Amygdala (tissue), 56 donors: ENCODE measurements around the gene PTPRA.
"Not testable (repeated sequence)": the region's sequence is repeated elsewhere in the genome, so short reads cannot be mapped to it uniquely, and the experiment has no call there.

ENCODE experiments used
- DNase-seq, 56 donors: peaks; one replicate each; lab custom pipeline; 2025; lab: John Stamatoyannopoulos, UW

Gene PTPRA

DNA sequence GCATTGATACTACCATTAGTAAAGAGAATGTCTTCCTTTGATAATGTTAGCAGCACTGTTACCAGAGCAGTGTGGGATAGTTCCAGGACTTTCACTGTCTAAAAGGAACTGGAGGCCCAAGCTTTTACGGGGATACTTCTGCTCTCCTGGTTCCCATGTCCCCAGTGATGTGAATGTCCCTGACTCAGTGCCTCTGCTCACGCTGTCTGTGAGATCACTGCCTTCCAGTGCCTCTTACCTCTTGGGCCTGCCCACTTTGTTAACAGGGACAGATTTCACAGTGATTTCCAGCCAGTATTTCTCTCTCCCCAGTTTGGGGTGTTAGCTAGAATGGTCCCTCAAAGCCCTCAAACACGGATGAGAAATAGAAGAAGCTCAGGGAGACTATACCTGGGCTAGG, 14.4 kb downstream of the PTPRA start:
- DNase-seq: no peak

DNA sequence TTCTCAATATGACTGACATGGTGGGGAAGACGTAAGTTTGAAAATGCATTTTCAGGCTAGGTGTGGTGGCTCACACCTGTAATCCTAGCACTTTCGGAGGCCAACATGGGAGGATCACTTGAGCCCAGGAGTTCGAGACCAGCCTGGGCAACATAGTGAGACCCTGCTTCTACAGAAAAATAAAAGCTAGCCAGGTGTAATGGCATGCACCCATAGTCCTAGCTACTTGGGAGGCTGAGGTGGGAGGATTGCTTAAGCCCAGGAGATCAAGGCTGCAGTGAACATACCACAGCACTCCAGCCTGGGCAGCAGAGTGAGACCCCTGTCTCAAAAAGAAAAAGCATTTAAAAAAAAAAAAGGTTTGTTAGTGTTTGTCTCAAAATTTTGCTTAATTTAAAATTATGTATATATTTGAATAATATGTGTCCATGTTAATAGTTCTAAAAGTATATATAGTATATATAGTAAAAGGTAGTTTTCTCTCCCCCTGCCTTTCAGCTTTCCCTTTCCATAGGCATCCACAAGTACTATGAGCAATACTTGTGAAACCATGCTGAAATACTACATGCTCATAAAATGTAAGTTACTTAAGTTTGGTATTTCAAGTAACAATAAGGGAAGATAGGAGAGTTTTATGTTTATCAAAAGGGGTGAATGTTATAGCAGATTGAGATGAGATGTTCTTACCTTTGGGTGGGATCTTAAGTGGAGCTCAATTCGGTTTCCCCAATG, 15.1 kb downstream of the PTPRA start:
- DNase-seq: no peak

DNA sequence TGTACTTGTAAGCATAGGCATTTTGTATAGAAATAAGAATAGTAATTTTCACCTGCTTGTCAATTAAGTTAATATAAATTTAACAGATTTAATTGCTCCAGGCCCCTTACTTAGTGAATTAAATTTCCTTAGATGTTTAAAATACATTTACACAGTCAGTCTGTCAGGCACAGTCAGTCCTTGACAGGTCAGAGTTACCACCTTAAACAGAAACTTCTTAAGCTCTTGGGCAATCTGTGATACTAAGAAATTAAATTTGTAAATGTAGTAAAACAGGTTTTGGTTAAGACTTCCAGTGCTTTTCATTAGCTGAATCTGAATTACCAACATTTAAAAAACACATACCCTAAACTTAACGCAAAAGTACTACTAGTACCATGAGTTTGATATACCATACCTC, 15.9 kb downstream of the PTPRA start:
- DNase-seq: no peak

DNA sequence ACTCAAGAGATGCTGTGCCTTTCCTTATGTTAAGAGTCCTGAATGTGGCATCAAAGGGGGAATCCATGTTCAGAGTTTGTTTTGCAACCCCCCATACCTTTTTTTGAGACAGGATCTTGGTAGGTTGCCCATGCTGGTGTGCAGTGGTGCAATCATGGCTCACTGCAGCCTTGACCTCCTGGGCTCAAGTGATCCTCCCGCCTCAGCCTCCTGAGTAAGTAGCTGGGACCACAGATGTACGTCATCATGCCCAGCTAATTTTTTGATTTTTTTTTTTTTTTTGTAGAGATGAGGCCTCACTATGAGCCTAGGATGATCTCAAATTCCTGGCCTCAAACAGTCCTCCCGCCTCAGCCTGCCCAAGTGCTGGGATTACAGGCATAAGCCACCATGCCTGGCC, 16.5 kb downstream of the PTPRA start:
- DNase-seq: no peak

DNA sequence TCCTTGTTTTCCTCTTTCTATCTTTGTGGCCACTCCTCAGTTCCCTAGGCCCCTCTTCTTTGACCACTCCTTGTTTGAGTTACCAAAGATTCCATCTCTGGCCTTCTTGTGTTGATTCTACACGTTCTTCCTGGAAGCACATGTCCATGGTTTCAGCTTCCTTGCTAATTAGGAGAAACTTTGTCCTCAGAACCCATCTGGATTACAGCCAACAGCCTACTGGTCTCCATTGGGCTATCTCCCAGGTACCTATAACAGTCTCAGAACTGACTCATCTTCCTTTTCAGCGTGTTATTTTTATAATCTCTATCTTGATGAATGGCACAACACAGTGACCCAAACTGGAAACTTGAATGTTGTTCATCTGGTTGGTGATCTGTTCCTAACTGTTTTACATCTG, 17.5 kb downstream of the PTPRA start:
- no peak for DNase-seq

DNA sequence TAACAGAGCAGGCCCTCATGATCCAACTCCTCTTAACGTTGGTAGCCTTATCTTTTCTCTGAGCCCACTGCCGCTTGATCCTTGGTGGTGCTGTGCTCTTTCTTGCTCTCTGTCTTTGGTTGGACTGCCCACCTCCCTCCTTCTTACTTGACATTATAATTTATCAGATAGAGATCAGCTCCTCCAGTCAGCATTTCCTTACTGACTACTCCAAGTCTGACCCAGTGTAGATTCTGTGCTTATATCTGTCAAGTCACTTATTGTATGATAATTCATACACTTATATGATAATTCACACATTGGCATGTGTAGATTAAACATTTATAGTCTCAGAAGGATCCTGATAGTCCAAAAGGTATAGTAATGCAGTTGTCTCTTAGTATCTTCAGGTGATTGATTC, 18.1 kb downstream of the PTPRA start:
- no peak for DNase-seq

DNA sequence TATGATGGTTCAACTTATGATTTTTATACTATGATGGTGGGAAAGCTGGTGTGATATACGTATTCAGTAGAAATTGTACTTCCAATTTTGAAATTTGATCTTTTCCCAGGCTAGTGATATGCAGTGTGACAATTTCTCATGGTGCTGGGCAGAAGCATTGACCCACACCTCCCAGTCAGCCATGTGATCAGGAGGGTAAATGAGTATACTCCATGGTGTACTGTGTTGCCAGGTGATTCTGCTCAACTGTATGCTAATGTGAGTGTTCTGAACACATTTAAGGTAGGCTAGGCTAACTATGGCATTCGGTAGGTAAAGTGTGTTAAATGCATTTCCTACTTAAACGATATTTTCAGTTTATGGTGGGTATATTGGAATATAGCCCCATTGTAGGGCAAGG, 19.1 kb downstream of the PTPRA start:
- DNase-seq: no peak

DNA sequence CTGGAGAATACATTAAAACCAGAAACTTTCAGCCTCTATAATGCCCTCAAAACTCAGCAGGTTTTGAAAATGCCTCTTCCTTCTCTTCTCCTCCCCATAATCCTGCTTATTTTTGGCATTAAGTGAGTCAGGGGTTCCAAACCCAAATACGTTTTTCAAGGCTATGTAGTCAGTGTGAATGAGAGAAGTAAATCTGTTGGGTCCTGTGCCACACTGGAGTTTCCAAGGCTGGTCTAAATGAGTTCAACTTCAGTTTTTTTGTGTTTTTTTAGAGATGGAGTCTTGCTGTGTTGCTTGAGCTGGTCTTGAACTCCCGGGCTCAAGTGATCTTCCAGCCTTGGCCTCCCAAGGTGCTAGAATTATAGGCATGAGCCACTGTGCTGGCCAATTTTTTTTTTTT, 20.9 kb downstream of the PTPRA start:
- no peak for DNase-seq

DNA sequence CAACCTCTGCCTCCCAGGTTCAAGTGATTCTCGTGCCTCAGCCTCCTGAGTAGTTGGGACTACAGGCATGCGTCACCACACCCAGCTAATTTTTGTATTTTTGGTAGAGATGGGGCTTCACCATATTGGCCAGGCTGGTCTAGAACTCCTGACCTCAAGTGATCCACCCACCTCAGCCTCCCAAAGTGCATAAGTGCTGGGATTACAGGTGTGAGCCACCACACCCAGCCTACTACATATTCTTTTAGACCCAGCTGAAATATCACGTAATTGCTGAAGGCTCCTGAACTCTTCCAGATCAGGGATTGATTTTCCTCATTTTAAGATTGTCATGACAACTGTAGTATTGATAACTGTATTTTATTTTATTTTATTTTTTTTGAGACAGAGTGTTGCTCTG, 21.9 kb downstream of the PTPRA start:
- not testable (repeated sequence) for DNase-seq

DNA sequence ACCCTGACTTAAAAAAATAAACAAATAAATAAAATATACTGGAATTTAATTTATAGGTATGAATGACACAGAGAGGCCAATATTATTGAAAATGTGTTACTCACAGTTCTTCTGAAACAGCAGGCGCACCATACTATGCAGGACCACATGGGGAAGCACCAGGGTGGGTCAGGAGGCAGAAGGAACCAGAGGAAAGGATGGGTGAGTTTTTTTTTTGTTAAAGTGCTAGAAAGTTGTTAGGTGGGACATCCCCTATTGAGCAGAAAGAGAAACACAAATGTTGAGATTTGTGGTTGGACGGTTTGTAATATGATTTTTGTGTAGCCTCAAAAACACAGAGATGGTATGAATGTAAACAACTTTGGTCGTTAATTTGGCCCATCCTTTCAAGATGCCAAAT, 26.0 kb downstream of the PTPRA start:
- no peak for DNase-seq

DNA sequence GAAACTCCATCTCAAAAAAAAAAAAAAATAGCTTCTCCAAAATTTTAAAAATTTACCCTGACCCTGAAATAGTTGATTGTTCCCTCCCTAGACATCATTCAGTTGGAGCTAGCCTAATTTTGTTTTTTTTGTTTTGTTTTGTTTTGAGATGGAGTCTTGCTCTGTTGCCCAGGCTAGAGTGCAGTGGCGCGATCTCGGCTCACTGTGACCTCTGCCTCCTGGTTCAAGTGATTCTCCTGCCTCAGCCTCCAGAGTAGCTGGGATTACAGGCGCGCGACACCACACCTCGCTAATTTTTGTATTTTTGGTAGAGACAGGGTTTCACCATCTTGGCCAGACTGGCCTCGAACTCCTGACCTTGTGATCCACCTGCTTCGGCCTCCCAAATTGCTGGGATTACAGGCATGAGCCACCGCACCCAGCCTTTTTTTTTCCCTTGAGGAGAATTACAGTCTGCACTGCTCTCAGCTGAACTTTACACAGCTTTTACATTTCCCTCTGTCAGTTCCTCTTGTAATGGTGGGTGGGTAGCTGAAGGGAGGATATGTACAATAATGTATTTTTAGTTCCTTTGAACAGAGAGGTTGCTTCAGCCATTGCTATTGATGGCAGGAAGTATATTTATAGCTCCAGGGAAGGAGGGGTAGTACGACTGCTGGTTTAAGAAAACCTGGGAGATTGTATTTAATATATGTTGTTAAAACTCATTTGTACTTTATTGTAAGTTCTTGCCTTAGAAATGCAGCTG, 27.7 kb downstream of the PTPRA start:
- no peak for DNase-seq

DNA sequence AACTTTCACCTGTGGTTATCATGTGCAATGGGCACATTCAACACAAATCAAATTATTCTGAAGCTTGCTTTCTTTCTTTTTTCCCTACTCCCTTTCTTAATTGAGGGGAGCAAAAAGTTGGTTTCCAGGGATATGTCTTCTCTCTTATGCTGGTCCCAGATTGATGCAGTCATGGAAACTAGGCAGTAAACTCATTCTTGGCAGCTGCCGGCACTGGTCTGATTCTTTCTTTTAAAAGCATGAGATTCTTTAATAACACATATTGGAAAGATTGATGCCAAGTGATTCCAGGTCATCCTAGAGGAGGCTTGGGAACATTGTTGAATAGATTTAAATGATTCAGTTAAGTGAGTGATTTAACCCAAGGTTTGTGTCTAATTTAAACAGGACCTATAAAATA, 29.0 kb downstream of the PTPRA start:
- DNase-seq: peak in 6 of 56 donors; percentile 1 to 35 (median 14)

DNA sequence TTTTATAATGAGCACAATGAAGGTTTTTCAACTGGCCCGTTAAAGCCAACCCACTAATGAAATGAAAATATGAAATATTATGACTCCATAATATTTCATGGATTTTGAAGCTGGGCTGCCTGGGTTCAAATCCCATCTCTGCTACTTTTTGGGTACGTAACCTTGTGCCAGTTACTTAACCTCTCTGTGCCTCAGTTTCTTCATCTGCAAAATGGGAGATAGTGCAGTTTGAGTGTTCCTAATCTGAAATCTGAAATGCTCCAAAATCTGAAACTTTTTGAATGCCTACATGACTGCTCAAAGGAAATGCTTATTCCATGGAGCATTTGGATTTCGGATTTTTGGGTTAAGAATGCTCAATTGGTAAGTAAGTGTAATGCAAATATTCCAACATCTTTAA, 29.5 kb downstream of the PTPRA start:
- no peak for DNase-seq

DNA sequence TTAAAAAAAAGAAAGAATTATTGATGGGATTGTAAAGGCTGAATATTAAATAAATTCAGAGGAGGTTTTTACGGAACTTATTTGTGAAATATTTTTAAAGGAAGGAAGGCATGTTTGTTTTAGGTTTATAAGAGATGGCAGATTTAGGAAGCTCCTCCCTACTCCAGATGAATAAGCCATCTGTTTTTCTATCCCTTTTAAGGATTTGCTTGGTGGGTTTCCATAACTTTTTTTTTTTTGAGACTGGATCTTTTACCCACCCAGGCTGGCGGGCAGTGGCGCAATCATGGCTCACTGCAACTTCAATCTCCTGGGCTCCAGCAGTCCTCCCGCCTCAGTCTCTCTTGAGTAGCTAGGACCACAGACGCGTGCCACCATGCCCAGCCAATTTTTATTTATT, 30.4 kb downstream of the PTPRA start:
- DNase-seq: no peak

DNA sequence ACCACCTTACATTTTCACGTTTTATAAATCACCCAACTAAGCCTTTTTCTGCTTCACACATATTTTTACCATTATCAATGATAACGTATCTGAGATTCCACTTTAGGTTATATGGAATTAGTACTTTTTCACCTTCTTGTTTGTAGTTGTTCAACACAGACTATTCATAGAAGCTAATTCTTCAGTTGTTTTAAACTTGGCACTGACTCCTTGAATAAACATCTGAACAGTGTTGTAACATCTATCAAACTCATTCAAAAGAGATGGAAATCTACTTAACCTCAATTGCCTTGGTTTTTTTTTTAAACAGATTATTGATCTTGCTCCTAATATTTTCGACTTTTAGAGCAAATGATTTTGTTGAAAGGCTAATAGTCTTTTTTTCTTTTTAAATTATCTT, 34.2 kb downstream of the PTPRA start:
- DNase-seq: no peak

DNA sequence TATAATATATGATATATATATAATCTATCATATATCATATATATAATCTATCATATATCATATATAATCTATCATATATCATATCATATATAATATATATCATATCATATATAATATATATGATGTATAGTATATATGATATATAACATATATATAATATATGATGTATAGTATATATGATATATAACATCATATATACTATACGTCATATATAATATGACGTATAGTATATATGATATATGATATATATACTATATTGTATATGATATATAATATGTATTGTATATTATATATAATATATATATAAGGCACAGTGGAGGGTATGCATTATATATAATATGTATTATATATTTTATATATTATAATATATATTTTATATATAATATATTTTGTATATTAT, 36.7 kb downstream of the PTPRA start:
- no peak for DNase-seq

DNA sequence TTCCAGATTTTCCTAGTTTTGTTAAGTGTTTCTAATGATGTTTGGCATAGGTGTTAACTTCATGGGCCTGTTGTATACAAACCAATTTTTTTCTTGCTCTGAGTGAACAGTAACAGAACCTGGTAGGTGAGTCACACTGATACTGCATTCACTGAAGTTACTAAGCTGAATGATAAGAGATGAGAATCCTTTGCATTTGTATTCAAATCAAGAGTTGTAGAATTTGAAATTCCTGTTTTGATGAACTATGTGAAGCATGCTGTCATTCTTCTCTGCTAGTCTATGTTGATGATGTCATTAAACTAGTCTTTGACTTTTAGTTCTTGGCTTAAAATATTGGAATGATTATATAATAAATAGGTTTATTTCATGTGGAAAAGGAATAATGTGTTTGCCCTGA, 37.9 kb downstream of the PTPRA start:
- DNase-seq: no peak

DNA sequence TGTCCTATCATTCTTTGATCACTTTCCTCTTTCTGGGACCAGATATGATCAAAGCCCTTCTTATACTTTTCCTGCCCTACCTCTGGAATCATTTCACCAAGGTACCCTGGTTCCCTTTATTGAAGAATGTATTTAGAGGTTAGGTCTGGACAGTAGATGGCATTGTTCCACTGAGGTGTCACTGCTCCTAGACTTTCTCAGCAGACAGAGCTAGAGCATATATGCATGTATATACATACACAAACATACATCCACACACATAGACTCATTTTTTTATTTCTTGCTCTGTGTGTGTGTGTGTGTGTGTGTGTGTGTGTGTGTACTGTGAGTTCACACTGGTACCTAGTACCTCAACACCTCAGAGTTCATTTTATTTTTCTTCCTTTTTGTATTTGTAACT, 40.9 kb downstream of the PTPRA start:
- peak in 1 of 56 donors; percentile 2 for DNase-seq

DNA sequence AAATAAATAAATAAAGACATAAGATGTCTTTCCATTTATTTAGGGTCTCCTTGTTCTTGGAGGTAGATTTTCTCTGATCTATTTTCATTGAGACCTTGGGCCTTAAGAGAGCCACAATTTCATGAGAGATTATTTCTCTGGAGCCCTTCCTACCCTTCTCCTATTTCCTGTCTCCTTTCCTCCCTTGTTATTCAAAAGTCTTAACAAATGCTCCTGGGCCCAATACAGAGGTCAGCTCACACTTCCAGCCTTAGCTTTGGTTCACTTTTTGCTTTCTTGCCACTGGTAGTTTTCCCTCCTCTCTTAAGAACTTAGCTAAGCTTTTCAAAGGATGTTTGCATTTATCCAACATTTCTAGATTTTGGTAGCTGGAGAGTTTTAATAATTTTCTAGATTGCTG, 44.0 kb downstream of the PTPRA start:
- DNase-seq: no peak

DNA sequence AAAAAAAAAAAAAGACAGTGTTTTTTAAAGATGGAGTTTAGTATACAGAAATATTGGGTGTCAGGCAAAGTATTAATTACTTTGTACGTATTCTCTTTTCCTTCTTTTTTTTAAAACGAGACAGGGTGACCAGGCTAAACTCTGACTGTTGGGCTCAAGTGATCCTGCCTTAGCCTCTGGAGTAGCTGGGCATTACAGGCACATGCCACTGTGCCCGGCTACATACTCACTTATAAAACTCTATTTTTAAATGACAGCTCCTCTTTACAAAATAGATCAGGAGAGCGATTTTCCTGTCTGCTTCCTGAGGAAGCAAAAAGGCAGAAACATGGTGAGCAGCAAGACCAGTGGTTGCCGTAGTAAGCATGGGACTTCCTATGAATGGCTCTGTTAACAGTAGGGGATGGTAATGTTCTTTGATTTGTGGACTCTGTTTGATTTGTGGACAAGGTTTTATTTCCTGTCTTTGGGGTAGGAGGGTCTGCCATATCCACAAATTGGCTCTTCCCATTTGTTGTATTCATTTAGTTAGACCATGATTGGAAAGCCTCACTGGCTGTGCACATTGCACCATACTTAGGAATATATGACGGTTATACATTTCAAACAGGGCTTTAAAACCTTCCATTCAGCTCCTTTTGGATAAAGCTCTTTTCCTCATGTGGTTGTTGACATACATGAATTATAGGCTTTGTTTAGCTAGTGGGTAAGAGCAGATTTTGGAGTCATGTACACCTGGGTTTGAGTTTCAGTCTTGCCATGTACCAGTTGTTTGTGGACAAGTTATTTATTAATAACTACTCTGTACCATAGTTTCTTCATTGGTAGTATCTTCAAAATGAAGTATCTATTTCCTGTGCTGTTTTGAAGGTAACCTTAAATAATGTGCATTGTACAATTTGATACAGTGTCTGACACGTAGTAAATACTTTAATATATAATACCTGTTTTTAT, 45.1 kb downstream of the PTPRA start:
- no peak for DNase-seq

DNA sequence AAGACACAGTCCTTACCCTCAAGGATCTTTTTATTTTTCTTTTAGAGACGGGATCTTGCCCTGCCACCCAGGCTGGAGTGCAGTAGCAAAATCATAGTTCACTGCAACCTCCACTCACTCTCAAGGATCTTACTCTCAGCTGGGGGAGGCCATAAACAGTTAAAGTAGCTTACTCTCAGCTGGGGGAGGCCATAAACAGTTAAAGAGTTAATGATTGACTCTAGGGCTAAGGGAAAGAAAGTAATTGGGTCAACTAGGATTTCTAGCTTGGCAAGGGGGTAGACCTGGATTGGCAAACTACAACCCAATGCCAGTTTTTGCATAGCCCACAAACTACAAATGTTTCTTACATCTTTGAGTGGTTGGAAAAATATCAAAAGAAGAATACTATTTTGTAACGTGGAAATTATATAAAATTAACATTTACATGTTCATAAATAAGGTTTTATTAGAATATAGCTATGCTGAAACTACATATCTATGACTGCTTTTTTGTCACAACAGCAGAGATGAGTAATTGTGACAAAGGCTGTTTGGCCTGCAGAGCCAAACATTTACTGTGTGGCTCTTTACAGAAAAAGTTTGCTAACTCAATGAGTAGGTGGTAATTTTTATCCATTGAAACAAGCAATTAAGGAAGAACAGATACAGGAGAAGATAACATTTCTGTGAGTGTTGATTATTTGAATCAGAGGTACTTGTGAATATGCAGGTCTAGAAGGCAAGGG, 46.4 kb downstream of the PTPRA start:
- no peak for DNase-seq
